ENCODE measurements around the gene CDC26. TPM values are rescaled to one million over a fixed set of nuclear protein-coding genes. Genes with fewer than 3 reads are reported as not detected.

CDC26 gene
- total RNA-seq, 1 donor from 2014 or later = 34.8 TPM

GRCh38 chr9:113220467-113221002 is 54.8 kb downstream of the CDC26 start:
- peaks cover 5% of the 10 kb centered on the region for H3K36me3 Mint-ChIP-seq
- no peak for TF ChIP-seq CTCF (conservative IDR thresholded peaks at IDR 0.05)
- no peak for DNase-seq (ENCODE audit: extremely low spot score, unreplicated experiment)
- H3K4me3 Mint-ChIP-seq = peak overlapping the region; percentile 98
- H3K4me1 Mint-ChIP-seq (ENCODE audit: unreplicated experiment) = peaks cover 34% of the 10 kb centered on the region
- peak overlapping the region; percentile 96 for H3K27ac Mint-ChIP-seq
- H3K27me3 Mint-ChIP-seq = no peaks in the 10 kb centered on the region
- no peaks in the 10 kb centered on the region for H3K9me3 Mint-ChIP-seq

GRCh38 chr9:113219969-113220368 is 55.4 kb downstream of the CDC26 start:
- no peak for DNase-seq (ENCODE audit: extremely low spot score, unreplicated experiment)
- Mint-ChIP-seq H3K4me3 (peak overlapping the region; percentile 98), H3K27ac (peak overlapping the region; percentile 6), H3K36me3 (peaks cover 5% of the 10 kb centered on the region), H3K9me3 (no peaks in the 10 kb centered on the region), H3K4me1 (ENCODE audit: unreplicated experiment) (peaks cover 34% of the 10 kb centered on the region), H3K27me3 (no peaks in the 10 kb centered on the region)
- TF ChIP-seq CTCF (conservative IDR thresholded peaks at IDR 0.05) = no peak

GRCh38 chr9:113219186-113219936 is 56.0 kb downstream of the CDC26 start:
- no peaks in the 10 kb centered on the region for H3K27me3 Mint-ChIP-seq
- peak overlapping the region; percentile 98 for H3K4me3 Mint-ChIP-seq
- DNase-seq (ENCODE audit: extremely low spot score, unreplicated experiment) = no peak
- H3K9me3 Mint-ChIP-seq = no peaks in the 10 kb centered on the region
- peaks cover 4% of the 10 kb centered on the region for H3K36me3 Mint-ChIP-seq
- no peak for TF ChIP-seq CTCF (conservative IDR thresholded peaks at IDR 0.05)
- H3K4me1 Mint-ChIP-seq (ENCODE audit: unreplicated experiment) = peaks cover 29% of the 10 kb centered on the region
- peak overlapping the region; percentile 6 for H3K27ac Mint-ChIP-seq

Other genes with a start within 250 kb of the CDC26 start
- 3.6 and 7.4 TPM in 2 replicates for gene ZFP37, start 218.8 kb downstream of the CDC26 start, total RNA-seq (ENCODE audit: low replicate concordance)
- 7.6 and 10.7 TPM in 2 replicates for gene SLC31A2, start 124.6 kb downstream of the CDC26 start, total RNA-seq (ENCODE audit: low replicate concordance)
- gene FKBP15, start 54.3 kb downstream of the CDC26 start, total RNA-seq (ENCODE audit: low replicate concordance) = 23.8 and 24.6 TPM in 2 replicates
- gene SLC31A1, start 54.0 kb downstream of the CDC26 start, total RNA-seq (ENCODE audit: low replicate concordance) = 31.7 and 45.8 TPM in 2 replicates
- gene PRPF4, start 86 bp upstream of the CDC26 start, total RNA-seq (ENCODE audit: low replicate concordance) = 27.2 and 38.0 TPM in 2 replicates
- gene RNF183, start 27.8 kb upstream of the CDC26 start, total RNA-seq (ENCODE audit: low replicate concordance) = 0.77 and 1.0 TPM in 2 replicates
- 5.0 and 6.7 TPM in 2 replicates for gene WDR31, start 64.7 kb upstream of the CDC26 start, total RNA-seq (ENCODE audit: low replicate concordance)
- gene BSPRY, start 74.0 kb upstream of the CDC26 start, total RNA-seq (ENCODE audit: low replicate concordance) = 9.0 and 22.6 TPM in 2 replicates
- 33.9 and 53.1 TPM in 2 replicates for gene HDHD3, start 101.4 kb upstream of the CDC26 start, total RNA-seq (ENCODE audit: low replicate concordance)
- 41.4 and 57.0 TPM in 2 replicates for gene ALAD, start 125.7 kb upstream of the CDC26 start, total RNA-seq (ENCODE audit: low replicate concordance)
- gene POLE3, start 135.1 kb upstream of the CDC26 start, total RNA-seq (ENCODE audit: low replicate concordance) = 43.2 and 54.9 TPM in 2 replicates
- gene C9orf43, start 135.2 kb upstream of the CDC26 start, total RNA-seq (ENCODE audit: low replicate concordance) = 0.80 and 0.88 TPM in 2 replicates
- 9.6 and 29.9 TPM in 2 replicates for gene RGS3, start 188.2 kb upstream of the CDC26 start, total RNA-seq (ENCODE audit: low replicate concordance)

Data from type B pancreatic cell (in vitro differentiated cells).